ENCODE measurements around the gene ZNF827. TPM values are rescaled to one million over a fixed set of nuclear protein-coding genes. Genes with fewer than 3 reads are reported as not detected.

Gene ZNF827
- total RNA-seq, 1 experiment from 2014 or later, result 5.3 TPM

- POLR2A ChIA-PET, result no interaction called here
- no peak for TF ChIP-seq CTCF (IDR thresholded peaks at IDR 0.05; ENCODE audit: insufficient read depth in 1 of 2, low read depth in 1 of 2, low read length in 1 of 2, severe bottlenecking in 1 of 2, unreplicated experiment in 1 of 2)
- CTCF ChIA-PET, result no interaction called here
Observed at GRCh38 chr4:145736241-145736831, 202.3 kb downstream of the ZNF827 start.

GRCh38 chr4:145735827-145736226 lies 202.8 kb downstream of the ZNF827 start:
- TF ChIP-seq CTCF (IDR thresholded peaks at IDR 0.05; ENCODE audit: insufficient read depth in 1 of 2, low read depth in 1 of 2, low read length in 1 of 2, severe bottlenecking in 1 of 2, unreplicated experiment in 1 of 2), result no peak
- H3K27ac Mint-ChIP-seq (ENCODE audit: unreplicated experiment), result peak overlapping the region; percentile 89
- H3K27me3 ChIP-seq (replicated peaks; ENCODE audit: control insufficient read depth, insufficient read depth, low read length), result no peaks in the 10 kb centered on the region
- H3K4me1 ChIP-seq, result peaks cover 55% of the 10 kb centered on the region
- TSS peak; percentile 79 for BruUV-seq (replicated peaks)
- no peak for DNase-seq
- no peaks in the 10 kb centered on the region for H3K9me3 ChIP-seq
- no peaks in the 10 kb centered on the region for H3K9me3 Mint-ChIP-seq (ENCODE audit: unreplicated experiment)
- H3K36me3 Mint-ChIP-seq (ENCODE audit: insufficient read depth, unreplicated experiment), result no peaks in the 10 kb centered on the region
- ChIA-PET CTCF (no interaction called here), POLR2A (no interaction called here)
- H3K4me3 ChIP-seq (ENCODE audit: low read depth, low read length), result no peak overlapping the region
- H3K4me1 Mint-ChIP-seq (ENCODE audit: low read depth, unreplicated experiment), result peaks cover 27% of the 10 kb centered on the region
- intact Hi-C loops (cut with micrococcal nuclease; ENCODE audit: unreplicated experiment), result loop anchor here (1.0 kb wide), 1 partner anchor 69 kb away; no protein-coding TSS in a partner anchor
- no peak overlapping the region for H3K4me3 Mint-ChIP-seq (ENCODE audit: unreplicated experiment)
- no peaks in the 10 kb centered on the region for H3K27me3 Mint-ChIP-seq (ENCODE audit: insufficient read depth, unreplicated experiment)
- H3K36me3 ChIP-seq (ENCODE audit: control insufficient read depth, insufficient read depth, low read length), result no peaks in the 10 kb centered on the region

More at GRCh38 chr4:145736241-145736831, 202.3 kb downstream of the ZNF827 start:
- H3K36me3 Mint-ChIP-seq (ENCODE audit: insufficient read depth, unreplicated experiment), result no peaks in the 10 kb centered on the region
- H3K4me3 Mint-ChIP-seq (ENCODE audit: unreplicated experiment), result no peak overlapping the region
- no peak overlapping the region for H3K4me3 ChIP-seq (ENCODE audit: low read depth, low read length)
- no peaks in the 10 kb centered on the region for H3K27me3 ChIP-seq (replicated peaks; ENCODE audit: control insufficient read depth, insufficient read depth, low read length)
- no peaks in the 10 kb centered on the region for H3K36me3 ChIP-seq (ENCODE audit: control insufficient read depth, insufficient read depth, low read length)
- no peaks in the 10 kb centered on the region for H3K27me3 Mint-ChIP-seq (ENCODE audit: insufficient read depth, unreplicated experiment)
- BruUV-seq (replicated peaks), result no TSS peak
- H3K9me3 ChIP-seq, result no peaks in the 10 kb centered on the region
- DNase-seq, result peak; percentile 14 to 58
- H3K4me1 Mint-ChIP-seq (ENCODE audit: low read depth, unreplicated experiment), result peaks cover 27% of the 10 kb centered on the region
- H3K4me1 ChIP-seq, result peaks cover 50% of the 10 kb centered on the region
- peak overlapping the region; percentile 89 for H3K27ac Mint-ChIP-seq (ENCODE audit: unreplicated experiment)
- H3K9me3 Mint-ChIP-seq (ENCODE audit: unreplicated experiment), result no peaks in the 10 kb centered on the region
- intact Hi-C loops (cut with micrococcal nuclease; ENCODE audit: unreplicated experiment), result no loop called here

- Mint-ChIP-seq H3K4me1 (ENCODE audit: low read depth, unreplicated experiment) (peaks cover 27% of the 10 kb centered on the region), H3K4me3 (ENCODE audit: unreplicated experiment) (peak overlapping the region; percentile 8), H3K27me3 (ENCODE audit: insufficient read depth, unreplicated experiment) (no peaks in the 10 kb centered on the region), H3K27ac (ENCODE audit: unreplicated experiment) (peak overlapping the region; percentile 89), H3K36me3 (ENCODE audit: insufficient read depth, unreplicated experiment) (no peaks in the 10 kb centered on the region), H3K9me3 (ENCODE audit: unreplicated experiment) (no peaks in the 10 kb centered on the region)
- Histone ChIP-seq H3K4me3 (ENCODE audit: low read depth, low read length) (no peak overlapping the region), H3K9me3 (no peaks in the 10 kb centered on the region), H3K4me1 (peaks cover 56% of the 10 kb centered on the region), H3K27me3 (replicated peaks; ENCODE audit: control insufficient read depth, insufficient read depth, low read length) (no peaks in the 10 kb centered on the region), H3K36me3 (ENCODE audit: control insufficient read depth, insufficient read depth, low read length) (no peaks in the 10 kb centered on the region)
- no peak for TF ChIP-seq CTCF (IDR thresholded peaks at IDR 0.05; ENCODE audit: insufficient read depth in 1 of 2, low read depth in 1 of 2, low read length in 1 of 2, severe bottlenecking in 1 of 2, unreplicated experiment in 1 of 2)
- peak; percentile 74 to 79 for DNase-seq
- ChIA-PET CTCF (no interaction called here), POLR2A (no interaction called here)
- BruUV-seq (replicated peaks), result no TSS peak
- intact Hi-C loops (cut with micrococcal nuclease; ENCODE audit: unreplicated experiment), result loop anchor here (1.0 kb wide), 1 partner anchor 70 kb away; no protein-coding TSS in a partner anchor
Observed at GRCh38 chr4:145735347-145735675, 203.3 kb downstream of the ZNF827 start.
